HG03469 (cell line): ENCODE measurements around the gene GGT5.
"Not testable (repeated sequence)": the region's sequence is repeated elsewhere in the genome, so short reads cannot be mapped to it uniquely, and the experiment has no call there.

Source experiments
- ATAC-seq: cut with Tn5 transposase; IDR thresholded peaks from one replicate; pipeline ENCODE4 v1.9.1; 2021; ENCODE audit warnings: mild to moderate bottlenecking, moderate library complexity, moderate number of reproducible peaks; ENCODE audit not compliant: unreplicated experiment

The GGT5 gene

GRCh38 chr22:24233235-24233634, 11.6 kb downstream of the GGT5 start:
- ATAC-seq: no peak

- ATAC-seq: no peak
Observed at GRCh38 chr22:24232725-24233124, 12.2 kb downstream of the GGT5 start.

- no peak for ATAC-seq
Observed at GRCh38 chr22:24232124-24232523, 12.8 kb downstream of the GGT5 start.

- no peak for ATAC-seq
Observed at GRCh38 chr22:24231706-24232105, 13.2 kb downstream of the GGT5 start.

- no peak for ATAC-seq
Observed at GRCh38 chr22:24230911-24231656, 13.8 kb downstream of the GGT5 start.

GRCh38 chr22:24225951-24226350, 18.9 kb downstream of the GGT5 start:
- ATAC-seq: no peak

GRCh38 chr22:24225044-24225601, 19.8 kb downstream of the GGT5 start:
- ATAC-seq: no peak

GRCh38 chr22:24224468-24224867, 20.4 kb downstream of the GGT5 start:
- no peak for ATAC-seq

GRCh38 chr22:24219750-24220149, 25.1 kb downstream of the GGT5 start:
- no peak for ATAC-seq

GRCh38 chr22:24217384-24217783, 27.5 kb downstream of the GGT5 start:
- no peak for ATAC-seq

GRCh38 chr22:24216541-24217209, 28.2 kb downstream of the GGT5 start:
- ATAC-seq: no peak

- no peak for ATAC-seq
Observed at GRCh38 chr22:24214467-24215285, 30.2 kb downstream of the GGT5 start.

- ATAC-seq: not testable (repeated sequence)
Observed at GRCh38 chr22:24213111-24213510, 31.8 kb downstream of the GGT5 start.

- ATAC-seq: not testable (repeated sequence)
Observed at GRCh38 chr22:24211716-24212115, 33.2 kb downstream of the GGT5 start.

- not testable (repeated sequence) for ATAC-seq
Observed at GRCh38 chr22:24210409-24210808, 34.5 kb downstream of the GGT5 start.

GRCh38 chr22:24209687-24210086, 35.2 kb downstream of the GGT5 start:
- no peak for ATAC-seq

- ATAC-seq: no peak
Observed at GRCh38 chr22:24209016-24209415, 35.9 kb downstream of the GGT5 start.

- no peak for ATAC-seq
Observed at GRCh38 chr22:24208012-24208749, 36.7 kb downstream of the GGT5 start.

GRCh38 chr22:24207264-24208011, 37.4 kb downstream of the GGT5 start:
- no peak for ATAC-seq
